ENCODE results near the gene GLIPR2. TPM values are rescaled to one million over a fixed set of nuclear protein-coding genes. Genes with fewer than 3 reads are reported as not detected.

GLIPR2 gene
- total and polyA plus RNA-seq, 2 of the 4 experiments (the other 2 are of a cell fraction): 35.8 to 43.3 TPM

- TF ChIP-seq ELK1 (IDR thresholded peaks at IDR 0.05; ENCODE audit: borderline replicate concordance, low read depth, low read length) (no peak), RAD21 (IDR thresholded peaks at IDR 0.05; ENCODE audit: low read length) (no peak), RCOR1 (IDR thresholded peaks at IDR 0.05; ENCODE audit: insufficient replicate concordance, low read length) (no peak), BHLHE40 (IDR thresholded peaks at IDR 0.05; ENCODE audit: low read depth, low read length) (no peak), RFX5 (IDR thresholded peaks at IDR 0.05; ENCODE audit: low read depth, low read length) (no peak), POLR2A (IDR thresholded peaks at IDR 0.05; ENCODE audit: low read depth, low read length) (no peak), NFE2L2 (IDR thresholded peaks at IDR 0.05; ENCODE audit: low read depth, low read length) (no peak), MAFK (IDR thresholded peaks at IDR 0.05; ENCODE audit: low read depth, low read length) (no peak), MXI1 (IDR thresholded peaks at IDR 0.05; ENCODE audit: borderline replicate concordance, low read depth, low read length) (no peak), CEBPB (IDR thresholded peaks at IDR 0.05; ENCODE audit: low read depth, low read length) (no peak)
- in situ Hi-C loops (cut with MboI; ENCODE audit: low sequenced_read_pairs): no loop called here
- Histone ChIP-seq H3K9me3 (ENCODE audit: control insufficient read depth, insufficient read depth, low read length) (no peaks in the 10 kb centered on the region), H3K4me2 (ENCODE audit: low read depth, low read length) (no peak overlapping the region), H2BK5ac (ENCODE audit: low read depth, low read length, poor library complexity, severe bottlenecking) (no peak overlapping the region), H2AFZ (replicated peaks; ENCODE audit: low read length, poor library complexity) (no peak overlapping the region), H3K18ac (ENCODE audit: low read depth, low read length) (no peak overlapping the region), H3K56ac (ENCODE audit: extremely low read depth, insufficient read depth, low read length) (no peak overlapping the region), H4K5ac (ENCODE audit: low read depth, low read length) (no peak overlapping the region), H3K4ac (ENCODE audit: low read depth, low read length) (no peak overlapping the region), H2AK9ac (replicated peaks; ENCODE audit: low read depth, low read length, poor library complexity) (no peak overlapping the region), H2BK15ac (ENCODE audit: low read depth, low read length) (no peak overlapping the region), H3K9me1 (ENCODE audit: insufficient read depth, low read length) (no peaks in the 10 kb centered on the region; the same call in 1 of the 2 replicates), H4K20me1 (ENCODE audit: insufficient read depth, low read length) (no peaks in the 10 kb centered on the region), H2BK120ac (ENCODE audit: low read depth, low read length) (no peak overlapping the region), H2BK20ac (ENCODE audit: low read depth, low read length) (0 out of 2 replicates have a peak overlapping the region, but pooled peaks have one; percentile 53), H3K36me3 (ENCODE audit: control insufficient read depth, insufficient read depth, low read length) (no peaks in the 10 kb centered on the region), H4K91ac (ENCODE audit: insufficient read depth, low read depth, low read length) (no peak overlapping the region), H3K4me3 (ENCODE audit: insufficient read depth, low read depth, low read length) (no peak overlapping the region), H3K14ac (replicated peaks; ENCODE audit: low read depth, low read length) (no peak overlapping the region), H2AK5ac (ENCODE audit: low read depth, low read length) (no peak overlapping the region), H3K9ac (ENCODE audit: low read depth, low read length) (no peak overlapping the region), H3K79me1 (ENCODE audit: low read depth in 1 of 2, low read length in 2 of 2) (peaks cover 3 to 4% of the 10 kb centered on the region in 2 experiments; a peak in 3 of 4 replicates), H3K27ac (ENCODE audit: insufficient read depth, low read length) (no peak overlapping the region), H3K23ac (ENCODE audit: low read depth, low read length) (peak overlapping the region; percentile 27; the same call in 1 of the 2 replicates), H3K27me3 (ENCODE audit: control insufficient read depth, insufficient read depth, low read length) (no peaks in the 10 kb centered on the region), H3K4me1 (ENCODE audit: control insufficient read depth, insufficient read depth, low read length) (peaks cover 4% of the 10 kb centered on the region; the same call in 1 of the 2 replicates), H4K8ac (ENCODE audit: low read depth in 2 of 2, low read length in 2 of 2) (no peak overlapping the region)
- dilution Hi-C loops (cut with HindIII; ENCODE audit: low sequenced_read_pairs, unreplicated experiment): no loop called here
- BruUV-seq (replicated peaks): no TSS peak
- POLR2A ChIA-PET (ENCODE audit: unreplicated experiment): no interaction called here
- ATAC-seq (ENCODE audit: low read depth) (no peak), DNase-seq (peak; percentile 39)
- CTCF ChIA-PET: no interaction called here
- WGBS, 2 experiments (ENCODE audit: extremely low coverage in 2 of 2, insufficient read length in 1 of 2): no CpG with 5 or more reads among the region's 3 CpGs
- intact Hi-C loops (cut with micrococcal nuclease): no loop called here
These were observed 4.4 kb upstream of the GLIPR2 start for GRCh38 chr9:36132086-36132485.
